ENCODE measurements around the gene HIF3A.

Gene HIF3A

GRCh38 chr19:46330319-46330918 lies 33.6 kb downstream of the HIF3A start:
- DNase-seq (ENCODE audit: low spot score) = no peak

GRCh38 chr19:46337487-46337886 lies 40.6 kb downstream of the HIF3A start:
- DNase-seq (ENCODE audit: low spot score) = no peak

GRCh38 chr19:46339446-46339845 lies 42.6 kb downstream of the HIF3A start:
- DNase-seq (ENCODE audit: low spot score) = no peak

GRCh38 chr19:46340051-46340659 lies 43.3 kb downstream of the HIF3A start:
- DNase-seq (ENCODE audit: low spot score) = no peak

GRCh38 chr19:46341937-46342336 lies 45.1 kb downstream of the HIF3A start:
- no peak for DNase-seq (ENCODE audit: low spot score)

GRCh38 chr19:46344363-46344762 lies 47.5 kb downstream of the HIF3A start:
- DNase-seq (ENCODE audit: low spot score) = no peak

- DNase-seq (ENCODE audit: low spot score) = no peak
Measured at GRCh38 chr19:46345157-46345556, 48.3 kb downstream of the HIF3A start.

- peak; percentile 96 for DNase-seq (ENCODE audit: low spot score)
Measured at GRCh38 chr19:46346821-46347571, 50.2 kb downstream of the HIF3A start, which contains the start of gene PPP5C. TSS of gene PPP5C (plus strand) at chr19:46347087. CDS start at chr19:46347097, 10 bp downstream.

GRCh38 chr19:46347572-46347883 lies 50.7 kb downstream of the HIF3A start:
- DNase-seq (ENCODE audit: low spot score) = no peak

- no peak for DNase-seq (ENCODE audit: low spot score)
Measured at GRCh38 chr19:46347985-46348384, 51.1 kb downstream of the HIF3A start.

GRCh38 chr19:46349311-46349993 lies 52.6 kb downstream of the HIF3A start:
- DNase-seq (ENCODE audit: low spot score) = no peak

- no peak for DNase-seq (ENCODE audit: low spot score)
Measured at GRCh38 chr19:46350029-46350757, 53.4 kb downstream of the HIF3A start.

GRCh38 chr19:46350758-46351159 lies 53.9 kb downstream of the HIF3A start:
- no peak for DNase-seq (ENCODE audit: low spot score)

GRCh38 chr19:46351241-46352041 lies 54.6 kb downstream of the HIF3A start:
- no peak for DNase-seq (ENCODE audit: low spot score)

- no peak for DNase-seq (ENCODE audit: low spot score)
Measured at GRCh38 chr19:46353730-46354528, 57.1 kb downstream of the HIF3A start.

GRCh38 chr19:46355234-46356148 lies 58.6 kb downstream of the HIF3A start:
- peak; percentile 80 for DNase-seq (ENCODE audit: low spot score)

- DNase-seq (ENCODE audit: low spot score) = no peak
Measured at GRCh38 chr19:46356149-46357055, 59.6 kb downstream of the HIF3A start.

GRCh38 chr19:46357846-46358583 lies 61.2 kb downstream of the HIF3A start:
- no peak for DNase-seq (ENCODE audit: low spot score)

All from HuH-7 (cell line).